HepG2 (cell line): ENCODE results near the gene KATNBL1. TPM values are rescaled to one million over a fixed set of nuclear protein-coding genes. Genes with fewer than 3 reads are reported as not detected.

Source experiments
- AGO2 ChIP-seq: fragments of 200-400 bp; formaldehyde crosslinking; optimal IDR thresholded peaks from 2 replicates; pipeline ENCODE3; 2017; ENCODE audit warnings: mild to moderate bottlenecking, low read depth, low read length, moderate library complexity
- HINFP ChIP-seq: sonication (generic); formaldehyde crosslinking; IDR thresholded peaks from 2 replicates; pipeline ENCODE4 v1.4.0; 2020; ENCODE audit warnings: low read depth, mild to moderate bottlenecking, missing genetic modification reagents
- HMG20B ChIP-seq: conservative IDR thresholded peaks from 2 replicates; pipeline ENCODE4 v1.6.1; 2016; ENCODE audit warnings: missing genetic modification reagents, missing compliant biosample characterization
- MZF1 ChIP-seq: sonication (generic); formaldehyde crosslinking; IDR thresholded peaks from 2 replicates; pipeline ENCODE4 v1.8.1; 2023; ENCODE audit warnings: mild to moderate bottlenecking, missing genetic modification reagents, borderline replicate concordance
- SMYD3 ChIP-seq: sonication (generic); formaldehyde crosslinking; IDR thresholded peaks from 2 replicates; pipeline ENCODE4 v1.8.1; 2023; ENCODE audit warnings: mild to moderate bottlenecking, missing genetic modification reagents
- SPEN ChIP-seq: sonication (generic); formaldehyde crosslinking; IDR thresholded peaks from 2 replicates; pipeline ENCODE4 v1.5.1; 2020; ENCODE audit warnings: low read depth, mild to moderate bottlenecking, missing genetic modification reagents
- ZBED4 ChIP-seq: sonication (generic); formaldehyde crosslinking; IDR thresholded peaks from 2 replicates; pipeline ENCODE4 v1.4.0; 2020; ENCODE audit warnings: missing genetic modification reagents, borderline replicate concordance
- ZEB1 ChIP-seq: IDR thresholded peaks from 2 replicates; pipeline ENCODE4 v1.6.1; 2012; ENCODE audit warnings: mild to moderate bottlenecking, low read depth, inconsistent platforms; ENCODE audit not compliant: insufficient replicate concordance
- ZFP90 ChIP-seq: sonication (generic); formaldehyde crosslinking; IDR thresholded peaks from 2 replicates; pipeline ENCODE4 v1.8.0; 2022; ENCODE audit warnings: missing genetic modification reagents, mild to moderate bottlenecking, inconsistent platforms, borderline replicate concordance
- ZNF274 ChIP-seq: sonication (generic); formaldehyde crosslinking; IDR thresholded peaks from 2 replicates; pipeline ENCODE4 v1.5.1; 2020; ENCODE audit warnings: mild to moderate bottlenecking, missing genetic modification reagents
- ZNF549 ChIP-seq: sonication (generic); formaldehyde crosslinking; IDR thresholded peaks from 2 replicates; pipeline ENCODE4 v1.5.0; 2020; ENCODE audit warnings: missing genetic modification reagents
- ZNF619 ChIP-seq: sonication (generic); formaldehyde crosslinking; IDR thresholded peaks from 2 replicates; pipeline ENCODE4 v1.4.0; 2020; ENCODE audit warnings: mild to moderate bottlenecking, missing genetic modification reagents
- ZNF691 ChIP-seq: sonication (generic); formaldehyde crosslinking; IDR thresholded peaks from 2 replicates; pipeline ENCODE4 v1.4.0; 2020; ENCODE audit warnings: missing genetic modification reagents, low read depth, mild to moderate bottlenecking, borderline replicate concordance
- ZNF704 ChIP-seq: sonication (generic); formaldehyde crosslinking; IDR thresholded peaks from 2 replicates; pipeline ENCODE4 v1.8.1; 2023; ENCODE audit warnings: mild to moderate bottlenecking, inconsistent platforms, moderate library complexity, missing genetic modification reagents, borderline replicate concordance
- ZNF713 ChIP-seq: sonication (generic); formaldehyde crosslinking; IDR thresholded peaks from 2 replicates; pipeline ENCODE4 v1.4.0; 2020; ENCODE audit warnings: mild to moderate bottlenecking, missing genetic modification reagents
- polyA plus RNA-seq, 8 experiments: library from polyadenylated mRNA; depleted of rRNA in 3 of 8; stranded (reverse) in 7 of 8; unstranded in 1 of 8; fragments of >200 nt; fragmentation: Illumina TruSeq in 4 of 8; extraction: Trizol in 4 of 8; gene quantifications; 2 replicates each; pipeline versions ENCODE4 v1.2.1 to v1.2.3, GENCODE V29; 2011 to 2016; ENCODE audit warnings: low read depth in 4 of 8, missing spikeins in 1 of 8, mixed read lengths in 1 of 8; ENCODE audit not compliant: insufficient read depth in 1 of 8
- total RNA-seq, 5 experiments: library from RNA; depleted of rRNA; stranded (reverse); fragments of >200 nt; fragmentation: Illumina TruSeq; extraction: Trizol; gene quantifications; 2 replicates each; pipeline ENCODE4 v1.2.3, GENCODE V29; 2016; ENCODE audit warnings: low read depth in 1 of 5
- TF ChIP-seq, protein P1 (sequence below): sonication (generic); formaldehyde crosslinking; IDR thresholded peaks from 2 replicates; pipeline ENCODE4 v1.8.0; 2022; ENCODE audit warnings: missing genetic modification reagents, mild to moderate bottlenecking, moderate library complexity, borderline replicate concordance
- TF ChIP-seq, protein P2 (sequence below): fragments of 450-650 bp; IDR thresholded peaks from 2 replicates; pipeline ENCODE4 v1.6.1; 2017

Gene KATNBL1
- total and polyA plus RNA-seq, 2 of the 13 experiments (the other 11 are each of a cell fraction or from before 2014, with no cell fraction given), result 23.4 to 42.8 TPM

DNA sequence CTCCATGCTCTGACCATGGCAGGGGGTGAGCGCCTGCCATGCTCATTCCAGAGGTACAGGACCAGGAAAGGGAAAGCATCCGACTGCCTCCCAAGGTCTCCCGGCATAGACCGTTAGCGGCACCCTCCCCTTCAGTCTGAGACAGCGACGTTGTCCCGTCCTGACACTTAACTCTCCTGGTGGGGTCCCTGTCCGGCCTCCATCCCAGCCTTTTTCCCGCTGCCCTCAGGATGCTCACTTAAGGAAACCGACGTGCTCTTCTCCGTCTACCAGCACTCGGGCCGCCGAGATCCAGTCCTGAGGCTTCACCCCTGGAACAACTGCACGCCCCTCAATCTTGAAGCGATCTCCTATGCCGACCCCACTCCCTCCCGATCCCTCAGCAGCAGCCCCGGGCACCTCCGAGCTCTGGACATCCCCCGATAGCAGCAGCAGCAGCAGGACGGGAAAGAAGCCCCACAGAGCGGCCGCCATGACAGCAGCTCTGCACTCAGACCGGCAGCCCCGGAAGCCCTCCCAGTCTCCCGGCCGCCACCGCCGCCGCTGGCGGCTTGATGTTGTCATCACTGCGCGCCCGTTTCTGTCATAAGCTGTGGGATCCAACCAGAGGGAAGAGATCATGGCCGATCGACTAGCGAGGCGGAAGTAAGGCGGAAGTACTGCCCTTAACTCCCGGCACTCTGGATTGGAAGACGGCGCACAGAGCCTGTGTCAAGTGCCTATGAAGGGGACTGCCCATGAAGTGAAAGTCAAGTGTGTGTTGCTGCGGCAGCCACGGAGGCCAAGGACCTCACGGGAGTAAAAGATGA, 108.3 kb downstream of the KATNBL1 start, which contains the start of the genes EMC7 and PGBD4 (continued):
- TF ChIP-seq ZEB1 (no peak), ZFP90 (CRISPR knock-in tag) (0 out of 2 replicates have a peak, but pooled peaks have one; percentile 70), SMYD3 (no peak), ZNF713 (CRISPR knock-in tag) (no peak), HINFP (no peak), ZNF549 (CRISPR knock-in tag) (no peak), SPEN (CRISPR knock-in tag) (peak; percentile 89), ZNF619 (0 out of 2 replicates have a peak, but pooled peaks have one; percentile 67), ZNF704 (CRISPR knock-in tag) (peak; percentile 47; the same call in 1 of the 2 replicates), HMG20B (CRISPR knock-in tag) (no peak), ZNF274 (peak; percentile 84; the same call in 1 of the 2 replicates), MZF1 (CRISPR knock-in tag) (no peak), ZNF691 (CRISPR knock-in tag) (peak; percentile 33; the same call in 1 of the 2 replicates), ZBED4 (CRISPR knock-in tag) (no peak), AGO2 (peak; percentile 59)
- TF ChIP-seq, protein P1, sequence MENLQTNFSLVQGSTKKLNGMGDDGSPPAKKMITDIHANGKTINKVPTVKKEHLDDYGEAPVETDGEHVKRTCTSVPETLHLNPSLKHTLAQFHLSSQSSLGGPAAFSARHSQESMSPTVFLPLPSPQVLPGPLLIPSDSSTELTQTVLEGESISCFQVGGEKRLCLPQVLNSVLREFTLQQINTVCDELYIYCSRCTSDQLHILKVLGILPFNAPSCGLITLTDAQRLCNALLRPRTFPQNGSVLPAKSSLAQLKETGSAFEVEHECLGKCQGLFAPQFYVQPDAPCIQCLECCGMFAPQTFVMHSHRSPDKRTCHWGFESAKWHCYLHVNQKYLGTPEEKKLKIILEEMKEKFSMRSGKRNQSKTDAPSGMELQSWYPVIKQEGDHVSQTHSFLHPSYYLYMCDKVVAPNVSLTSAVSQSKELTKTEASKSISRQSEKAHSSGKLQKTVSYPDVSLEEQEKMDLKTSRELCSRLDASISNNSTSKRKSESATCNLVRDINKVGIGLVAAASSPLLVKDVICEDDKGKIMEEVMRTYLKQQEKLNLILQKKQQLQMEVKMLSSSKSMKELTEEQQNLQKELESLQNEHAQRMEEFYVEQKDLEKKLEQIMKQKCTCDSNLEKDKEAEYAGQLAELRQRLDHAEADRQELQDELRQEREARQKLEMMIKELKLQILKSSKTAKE (CRISPR knock-in tag), result no peak
- TF ChIP-seq, protein P2, sequence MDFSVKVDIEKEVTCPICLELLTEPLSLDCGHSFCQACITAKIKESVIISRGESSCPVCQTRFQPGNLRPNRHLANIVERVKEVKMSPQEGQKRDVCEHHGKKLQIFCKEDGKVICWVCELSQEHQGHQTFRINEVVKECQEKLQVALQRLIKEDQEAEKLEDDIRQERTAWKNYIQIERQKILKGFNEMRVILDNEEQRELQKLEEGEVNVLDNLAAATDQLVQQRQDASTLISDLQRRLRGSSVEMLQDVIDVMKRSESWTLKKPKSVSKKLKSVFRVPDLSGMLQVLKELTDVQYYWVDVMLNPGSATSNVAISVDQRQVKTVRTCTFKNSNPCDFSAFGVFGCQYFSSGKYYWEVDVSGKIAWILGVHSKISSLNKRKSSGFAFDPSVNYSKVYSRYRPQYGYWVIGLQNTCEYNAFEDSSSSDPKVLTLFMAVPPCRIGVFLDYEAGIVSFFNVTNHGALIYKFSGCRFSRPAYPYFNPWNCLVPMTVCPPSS, result no peak
